ENCODE results near the gene TAC4. TPM values are rescaled to one million over a fixed set of nuclear protein-coding genes. Genes with fewer than 3 reads are reported as not detected.
A peak's percentile ranks its signal among the peaks of the same experiment; 100 is the strongest.

Gene TAC4
- total and polyA plus RNA-seq, 2 of the 13 experiments (the other 11 are each of a cell fraction or from before 2014, with no cell fraction given) = not detected

GRCh38 chr17:49788478-49789242, 59.2 kb downstream of the TAC4 start, which contains the start of gene KAT7 (continued):
- TF ChIP-seq USF2 (IDR thresholded peaks at IDR 0.05; ENCODE audit: low read depth, low read length) (peak; percentile 84), USF2 (CRISPR knock-in tag; IDR thresholded peaks at IDR 0.05; ENCODE audit: borderline replicate concordance) (peak; percentile 95)

Other genes with a start within 250 kb of the TAC4 start
- 60.8 and 79.4 TPM in 2 replicates for gene SPOP, start 170.0 kb downstream of the TAC4 start, total RNA-seq (2016; rRNA removed; fragmentation: Illumina TruSeq; extraction: Trizol)
- gene SPOP, start 170.0 kb downstream of the TAC4 start, polyA plus RNA-seq (2011; rRNA removed) = 52.8 and 53.9 TPM in 2 replicates
- gene SLC35B1, start 140.1 kb downstream of the TAC4 start, total RNA-seq (2016; rRNA removed; fragmentation: Illumina TruSeq; extraction: Trizol) = 67.0 and 113 TPM in 2 replicates
- gene SLC35B1, start 140.1 kb downstream of the TAC4 start, polyA plus RNA-seq (2011; rRNA removed) = 83.6 and 99.6 TPM in 2 replicates
- 12.1 and 12.3 TPM in 2 replicates for gene FAM117A, start 83.9 kb downstream of the TAC4 start, total RNA-seq (2016; rRNA removed; fragmentation: Illumina TruSeq; extraction: Trizol)
- 19.8 and 22.0 TPM in 2 replicates for gene FAM117A, start 83.9 kb downstream of the TAC4 start, polyA plus RNA-seq (2011; rRNA removed)
- 39.2 and 43.8 TPM in 2 replicates for gene KAT7, start 59.4 kb downstream of the TAC4 start, total RNA-seq (2016; rRNA removed; fragmentation: Illumina TruSeq; extraction: Trizol)
- gene KAT7, start 59.4 kb downstream of the TAC4 start, polyA plus RNA-seq (2011; rRNA removed) = 17.2 and 21.2 TPM in 2 replicates
- 0.51 and 0.55 TPM in 2 replicates for gene DLX4, start 121.1 kb upstream of the TAC4 start, total RNA-seq (2016; rRNA removed; fragmentation: Illumina TruSeq; extraction: Trizol)
- gene DLX4, start 121.1 kb upstream of the TAC4 start, polyA plus RNA-seq (2011; rRNA removed) = 2.3 and 2.5 TPM in 2 replicates
- gene DLX3, start 147.2 kb upstream of the TAC4 start, total RNA-seq (2016; rRNA removed; fragmentation: Illumina TruSeq; extraction: Trizol) = not detected in 2 replicates
- gene DLX3, start 147.2 kb upstream of the TAC4 start, polyA plus RNA-seq (2011; rRNA removed) = 0.03 and 0.05 TPM in 2 replicates
- gene ITGA3, start 208.0 kb upstream of the TAC4 start, total RNA-seq (2016; rRNA removed; fragmentation: Illumina TruSeq; extraction: Trizol) = 0.69 and 0.77 TPM in 2 replicates
- gene ITGA3, start 208.0 kb upstream of the TAC4 start, polyA plus RNA-seq (2011; rRNA removed) = 0.48 and 0.59 TPM in 2 replicates
- gene PDK2, start 247.3 kb upstream of the TAC4 start, total RNA-seq (2016; rRNA removed; fragmentation: Illumina TruSeq; extraction: Trizol) = 18.5 and 19.2 TPM in 2 replicates
- 59.7 and 66.6 TPM in 2 replicates for gene PDK2, start 247.3 kb upstream of the TAC4 start, polyA plus RNA-seq (2011; rRNA removed)

Data from HepG2 (cell line).